GM19099 (cell line): ENCODE measurements around the gene HNF1A.

Experiments
- POLR2A ChIP-seq: IDR thresholded peaks from 3 replicates; pipeline ENCODE4 v1.6.1; 2011; ENCODE audit warnings: low read depth; ENCODE audit not compliant: insufficient read length; ENCODE audit errors: extremely low read depth

The HNF1A gene

DNA sequence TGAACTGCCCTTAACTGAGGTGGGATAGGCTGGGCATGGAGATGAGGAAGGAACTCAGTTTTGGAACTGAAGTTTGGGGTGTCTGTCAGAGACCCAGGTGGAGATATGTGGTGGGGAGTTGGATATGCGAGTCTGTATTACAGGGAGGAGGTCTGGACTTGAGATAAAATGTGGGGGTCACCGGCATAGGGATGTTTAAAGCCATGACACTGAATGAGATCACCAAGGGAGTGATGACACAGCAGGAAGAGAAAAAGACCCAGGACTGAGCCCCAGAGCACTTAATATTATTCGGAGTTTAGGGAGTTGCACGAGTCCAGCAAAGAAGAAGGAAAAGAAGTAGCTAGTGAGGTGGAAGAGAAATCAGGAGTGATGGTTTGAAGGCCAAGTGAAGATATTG lies 64.7 kb downstream of the HNF1A start:
- no peak for TF ChIP-seq POLR2A

- no peak for TF ChIP-seq POLR2A
Measured at GRCh38 chr12:121048442-121048841, 70.1 kb downstream of the HNF1A start.

- no peak for TF ChIP-seq POLR2A
Measured at GRCh38 chr12:121050725-121051124, 72.4 kb downstream of the HNF1A start.
